WERI-Rb-1 (cell line): ENCODE results near the gene DPF3.

Experiments used
- DNase-seq: peaks from one replicate; pipeline ENCODE4 v3.0.0-alpha.2; 2020
- H3K27ac ChIP-seq: fragments of 250-450 bp; sonication (Bioruptor Pico); 2 replicates; pipeline ENCODE4 v1.5.1; 2020; ENCODE audit warnings: mild to moderate bottlenecking, moderate library complexity
- H3K27me3 ChIP-seq: fragments of 250-450 bp; sonication (Bioruptor Pico); 2 replicates; pipeline ENCODE4 v1.5.1; 2021; ENCODE audit warnings: mild to moderate bottlenecking, low read depth, moderate library complexity; ENCODE audit not compliant: insufficient read depth, severe bottlenecking
- H3K36me3 ChIP-seq: fragments of 250-450 bp; sonication (Bioruptor Pico); 2 replicates; pipeline ENCODE4 v1.5.1; 2020; ENCODE audit warnings: mild to moderate bottlenecking, moderate library complexity
- H3K4me3 ChIP-seq: 2 replicates; pipeline ENCODE4 v1.5.1; 2011; ENCODE audit warnings: low read depth, mild to moderate bottlenecking, control low read depth, low read length
- H3K9me3 ChIP-seq: fragments of 250-450 bp; sonication (Bioruptor Pico); 2 replicates; pipeline ENCODE4 v1.5.1; 2021; ENCODE audit warnings: mild to moderate bottlenecking, moderate library complexity; ENCODE audit not compliant: severe bottlenecking
- CTCF ChIP-seq: IDR thresholded peaks from 2 replicates; pipeline ENCODE4 v1.5.1; 2011; ENCODE audit warnings: low read depth, mild to moderate bottlenecking, control low read depth, inconsistent platforms, low read length

DPF3 gene

GRCh38 chr14:72766296-72766695 lies 127.6 kb downstream of the DPF3 start:
- no peak overlapping the region for H3K4me3 ChIP-seq
- H3K9me3 ChIP-seq = peaks cover 3% of the 10 kb centered on the region
- no peak for TF ChIP-seq CTCF
- H3K27ac ChIP-seq = no peak overlapping the region
- no peak for DNase-seq
- no peaks in the 10 kb centered on the region for H3K27me3 ChIP-seq
- H3K36me3 ChIP-seq = no peaks in the 10 kb centered on the region

- no peak overlapping the region for H3K27ac ChIP-seq
- no peak overlapping the region for H3K4me3 ChIP-seq
- no peak for TF ChIP-seq CTCF
- DNase-seq = no peak
- H3K27me3 ChIP-seq = no peaks in the 10 kb centered on the region
- H3K9me3 ChIP-seq = peaks cover 12% of the 10 kb centered on the region
- no peaks in the 10 kb centered on the region for H3K36me3 ChIP-seq
These were observed 130.0 kb downstream of the DPF3 start for GRCh38 chr14:72763892-72764291.

- no peak for DNase-seq
- H3K4me3 ChIP-seq = no peak overlapping the region
- H3K9me3 ChIP-seq = peaks cover 9% of the 10 kb centered on the region
- H3K27me3 ChIP-seq = no peaks in the 10 kb centered on the region
- H3K27ac ChIP-seq = no peak overlapping the region
- no peaks in the 10 kb centered on the region for H3K36me3 ChIP-seq
- TF ChIP-seq CTCF = no peak
These were observed 134.2 kb downstream of the DPF3 start for GRCh38 chr14:72759670-72760069.

- H3K9me3 ChIP-seq = peaks cover 9% of the 10 kb centered on the region
- no peaks in the 10 kb centered on the region for H3K27me3 ChIP-seq
- H3K36me3 ChIP-seq = no peaks in the 10 kb centered on the region
- no peak for TF ChIP-seq CTCF
- DNase-seq = no peak
- H3K4me3 ChIP-seq = no peak overlapping the region
- H3K27ac ChIP-seq = no peak overlapping the region
These were observed 134.9 kb downstream of the DPF3 start for GRCh38 chr14:72758993-72759392.

- DNase-seq = no peak
- no peaks in the 10 kb centered on the region for H3K27me3 ChIP-seq
- no peaks in the 10 kb centered on the region for H3K36me3 ChIP-seq
- no peak for TF ChIP-seq CTCF
- no peak overlapping the region for H3K27ac ChIP-seq
- H3K4me3 ChIP-seq = no peak overlapping the region
- peaks cover 9% of the 10 kb centered on the region for H3K9me3 ChIP-seq
These were observed 135.5 kb downstream of the DPF3 start for GRCh38 chr14:72758420-72758819.

- H3K4me3 ChIP-seq = no peak overlapping the region
- no peak overlapping the region for H3K27ac ChIP-seq
- no peaks in the 10 kb centered on the region for H3K27me3 ChIP-seq
- H3K9me3 ChIP-seq = peaks cover 9% of the 10 kb centered on the region
- DNase-seq = no peak
- no peaks in the 10 kb centered on the region for H3K36me3 ChIP-seq
- TF ChIP-seq CTCF = no peak
These were observed 136.9 kb downstream of the DPF3 start for GRCh38 chr14:72756967-72757366.
